Activated CD4-positive, alpha-beta T cell treated with anti-CD3 and anti-CD28 coated beads, Interleukin-2, amount 10 ng/mL, durations not matched to agents 7 days and 5 days (primary cell): Measurements from ENCODE around the gene TNFSF9. TPM values are rescaled to one million over a fixed set of nuclear protein-coding genes. Genes with fewer than 3 reads are reported as not detected.

Experiments used
- CTCF ChIA-PET: fragments of 350-600 bp; sonication (Branson Sonifier 250); formaldehyde crosslinking; loops from one replicate; lab custom pipeline; 2021; ENCODE audit warnings: antibody characterized with exemption; lab: Charles Lee
- POLR2A ChIA-PET: fragments of 350-600 bp; sonication (Branson Sonifier 250); formaldehyde crosslinking; loops from one replicate; lab custom pipeline; 2021; ENCODE audit warnings: antibody characterized with exemption; lab: Charles Lee
- DNase-seq: peaks from one replicate; pipeline ENCODE4 v3.0.0-alpha.2; 2020
- H3K27ac Mint-ChIP-seq: one replicate; pipeline ENCODE4 v1.8.0; 2021; ENCODE audit warnings: mild to moderate bottlenecking, moderate library complexity, mixed read lengths
- H3K27me3 Mint-ChIP-seq: one replicate; pipeline ENCODE4 v1.8.0; 2021; ENCODE audit warnings: mixed read lengths
- H3K36me3 Mint-ChIP-seq: one replicate; pipeline ENCODE4 v1.8.0; 2021; ENCODE audit warnings: low read depth, mixed read lengths
- H3K4me1 Mint-ChIP-seq: one replicate; pipeline ENCODE4 v1.8.0; 2021; ENCODE audit warnings: mixed read lengths
- H3K4me3 Mint-ChIP-seq: one replicate; pipeline ENCODE4 v1.8.0; 2021; ENCODE audit warnings: mild to moderate bottlenecking, moderate library complexity, mixed read lengths
- H3K9me3 Mint-ChIP-seq: one replicate; pipeline ENCODE4 v1.8.0; 2021; ENCODE audit warnings: mixed read lengths
- total RNA-seq, 2 experiments: library from RNA; stranded (reverse); gene quantifications; one replicate each; pipeline ENCODE4 v1.2.3, GENCODE V29; 2021

Gene TNFSF9
- total RNA-seq, 2 experiments from 2014 or later, result 1.1 to 1.5 TPM

DNA sequence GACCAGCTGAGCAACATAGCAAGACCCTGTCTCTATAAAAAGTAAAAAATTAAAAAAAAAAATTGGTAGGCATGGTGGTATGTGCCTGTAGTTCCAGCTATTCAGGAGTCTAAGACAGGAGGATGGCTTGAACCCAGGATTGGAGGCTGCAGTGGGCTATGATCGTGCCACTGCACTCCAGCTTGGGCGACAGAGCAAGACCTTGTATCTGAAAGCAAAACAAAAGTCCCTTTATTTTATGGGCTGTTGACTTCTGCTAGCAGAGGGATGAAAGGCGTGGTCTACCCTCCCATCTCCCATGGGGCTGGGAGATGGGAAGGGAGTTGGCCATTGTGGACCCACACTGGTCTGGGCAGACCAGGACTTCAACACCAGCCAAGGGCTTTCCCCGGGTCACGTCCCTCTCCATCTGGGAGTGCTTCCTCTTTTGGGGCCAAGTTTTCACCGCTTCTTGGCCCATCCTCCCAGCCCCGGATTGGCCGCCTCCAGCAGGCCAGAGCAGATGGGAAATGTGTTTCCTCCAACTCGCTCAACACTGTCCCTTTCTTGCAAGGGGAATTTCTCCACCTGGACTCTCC lies 2.2 kb upstream of the TNFSF9 start:
- ChIA-PET CTCF (interaction anchor here (0.6 kb wide), 1 partner anchor 48 kb away, joined by 3 read pairs; no protein-coding TSS in a partner anchor), POLR2A (interaction anchor here (0.7 kb wide), 1 partner anchor 250 kb away, joined by 8 read pairs; no protein-coding TSS in a partner anchor)
- H3K4me1 Mint-ChIP-seq, result peaks cover 32% of the 10 kb centered on the region
- DNase-seq, result no peak
- H3K27me3 Mint-ChIP-seq, result peaks cover 33% of the 10 kb centered on the region
- H3K9me3 Mint-ChIP-seq, result no peaks in the 10 kb centered on the region
- H3K4me3 Mint-ChIP-seq, result no peak overlapping the region
- H3K27ac Mint-ChIP-seq, result no peak overlapping the region
- H3K36me3 Mint-ChIP-seq, result no peaks in the 10 kb centered on the region

DNA sequence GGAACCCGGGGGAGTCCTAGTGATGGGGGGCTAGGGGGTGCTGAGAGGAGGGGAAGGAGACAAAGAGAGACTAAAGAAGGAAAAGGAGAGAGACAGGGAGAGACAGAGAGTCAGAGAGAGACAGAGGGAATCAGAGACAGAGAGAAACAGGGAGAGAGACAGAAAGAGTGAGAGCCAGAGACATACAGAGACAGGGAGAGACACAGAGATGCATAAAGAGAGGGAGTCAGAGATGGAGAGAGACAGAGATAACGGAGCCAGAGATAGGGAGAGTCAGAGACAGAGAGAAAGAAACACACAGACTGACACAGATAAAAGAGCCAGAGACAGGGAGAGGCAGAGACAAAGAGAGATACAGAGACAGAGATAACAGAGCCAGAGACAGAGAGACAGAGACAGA lies 1.5 kb upstream of the TNFSF9 start:
- Mint-ChIP-seq H3K36me3 (no peaks in the 10 kb centered on the region), H3K4me1 (peaks cover 36% of the 10 kb centered on the region), H3K27ac (no peak overlapping the region), H3K4me3 (no peak overlapping the region), H3K9me3 (no peaks in the 10 kb centered on the region), H3K27me3 (peaks cover 36% of the 10 kb centered on the region)
- no peak for DNase-seq
- POLR2A ChIA-PET, result no interaction called here
- CTCF ChIA-PET, result no interaction called here

GRCh38 chr19:6529937-6530385 lies 865 bp upstream of the TNFSF9 start:
- Mint-ChIP-seq H3K4me3 (peak overlapping the region; percentile 74), H3K27ac (no peak overlapping the region), H3K36me3 (no peaks in the 10 kb centered on the region), H3K4me1 (peaks cover 36% of the 10 kb centered on the region), H3K27me3 (peaks cover 38% of the 10 kb centered on the region), H3K9me3 (no peaks in the 10 kb centered on the region)
- ChIA-PET POLR2A (no interaction called here), CTCF (interaction anchor here (1.4 kb wide), 1 partner anchor 13 kb away, joined by 7 read pairs; no protein-coding TSS in a partner anchor)
- DNase-seq, result no peak

GRCh38 chr19:6531163-6531955 lies 533 bp downstream of the TNFSF9 start:
- ChIA-PET CTCF (interaction anchor here (1.4 kb wide), 1 partner anchor 15 kb away, joined by 7 read pairs; no protein-coding TSS in a partner anchor), POLR2A (no interaction called here)
- Mint-ChIP-seq H3K4me3 (peak overlapping the region; percentile 74), H3K9me3 (peaks cover 9% of the 10 kb centered on the region), H3K36me3 (peaks cover 8% of the 10 kb centered on the region), H3K27me3 (peaks cover 38% of the 10 kb centered on the region), H3K4me1 (peaks cover 46% of the 10 kb centered on the region), H3K27ac (peak overlapping the region; percentile 69)
- no peak for DNase-seq

GRCh38 chr19:6531956-6532243 lies 1.1 kb downstream of the TNFSF9 start:
- Mint-ChIP-seq H3K27ac (peak overlapping the region; percentile 69), H3K36me3 (peaks cover 8% of the 10 kb centered on the region), H3K4me1 (peaks cover 52% of the 10 kb centered on the region), H3K4me3 (peak overlapping the region; percentile 74), H3K27me3 (peaks cover 38% of the 10 kb centered on the region), H3K9me3 (peaks cover 9% of the 10 kb centered on the region)
- DNase-seq, result no peak
- ChIA-PET CTCF (interaction anchor here (0.5 kb wide), 1 partner anchor 11 kb away, joined by 7 read pairs; no protein-coding TSS in a partner anchor), POLR2A (no interaction called here)

GRCh38 chr19:6532244-6532999 lies 1.6 kb downstream of the TNFSF9 start:
- H3K4me3 Mint-ChIP-seq, result peak overlapping the region; percentile 74
- H3K36me3 Mint-ChIP-seq, result peaks cover 10% of the 10 kb centered on the region
- peak overlapping the region; percentile 69 for H3K27ac Mint-ChIP-seq
- peaks cover 9% of the 10 kb centered on the region for H3K9me3 Mint-ChIP-seq
- ChIA-PET CTCF (interaction anchor here (0.5 kb wide), 1 partner anchor 11 kb away, joined by 7 read pairs; no protein-coding TSS in a partner anchor), POLR2A (no interaction called here)
- H3K4me1 Mint-ChIP-seq, result peaks cover 57% of the 10 kb centered on the region
- peaks cover 38% of the 10 kb centered on the region for H3K27me3 Mint-ChIP-seq
- DNase-seq, result peak; percentile 23

DNA sequence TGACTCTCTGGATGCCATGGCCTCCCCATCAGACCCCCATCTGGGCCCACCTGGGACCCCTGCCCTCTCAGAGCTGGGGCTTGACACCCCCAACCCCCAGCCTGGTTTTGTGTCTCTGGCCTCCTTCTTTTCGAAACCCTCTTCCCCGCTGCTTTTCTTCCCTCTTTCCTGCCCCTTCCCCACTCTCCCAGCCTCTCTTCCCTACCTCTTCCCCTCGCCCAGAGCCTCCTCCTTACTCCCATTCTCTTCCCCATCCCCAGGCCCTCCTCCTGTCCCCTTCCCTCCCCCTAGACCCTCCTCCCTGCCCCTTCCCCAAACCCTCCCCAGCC lies 2.1 kb downstream of the TNFSF9 start:
- Mint-ChIP-seq H3K4me1 (peaks cover 60% of the 10 kb centered on the region), H3K9me3 (peaks cover 9% of the 10 kb centered on the region), H3K27ac (no peak overlapping the region), H3K4me3 (peak overlapping the region; percentile 74), H3K36me3 (peaks cover 10% of the 10 kb centered on the region), H3K27me3 (peaks cover 38% of the 10 kb centered on the region)
- POLR2A ChIA-PET, result no interaction called here
- CTCF ChIA-PET, result no interaction called here
- no peak for DNase-seq

DNA sequence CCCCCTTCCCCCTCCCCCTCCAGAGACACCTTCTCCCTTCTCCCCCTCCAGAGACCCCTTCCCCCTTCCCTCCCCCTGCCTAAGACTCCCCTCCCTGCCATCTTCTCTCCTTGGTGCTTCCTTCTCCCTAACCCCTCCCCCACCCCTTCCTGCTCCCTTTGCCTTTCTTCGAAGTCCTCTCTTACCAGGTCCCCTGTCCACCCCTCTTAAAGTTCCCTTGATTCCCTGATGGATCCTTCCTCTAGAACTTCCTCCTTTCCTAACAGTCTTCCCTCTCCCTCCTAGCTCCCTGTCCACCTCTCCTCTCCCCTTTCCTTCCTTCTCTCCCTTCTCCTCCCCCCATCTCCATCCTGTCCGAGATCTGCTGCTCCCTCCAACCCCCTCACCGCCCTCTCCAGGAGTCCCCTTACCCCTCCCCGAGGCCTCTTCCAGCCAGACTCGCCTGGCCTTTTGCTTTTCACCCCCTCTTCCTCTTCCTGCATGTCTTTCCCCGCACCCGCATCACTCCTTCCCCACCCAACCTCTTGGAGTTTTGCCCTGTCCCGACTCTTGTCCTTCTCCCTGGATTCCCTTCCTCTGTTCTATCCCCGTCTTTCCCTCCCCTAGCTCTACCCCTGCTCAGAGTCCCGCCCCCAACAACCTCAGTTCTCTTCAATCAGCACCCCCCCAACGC lies 3.1 kb downstream of the TNFSF9 start:
- CTCF ChIA-PET, result interaction anchor here (0.6 kb wide), 1 partner anchor 110 kb away, joined by 5 read pairs; no protein-coding TSS in a partner anchor
- H3K27ac Mint-ChIP-seq, result no peak overlapping the region
- H3K9me3 Mint-ChIP-seq, result peaks cover 9% of the 10 kb centered on the region
- H3K27me3 Mint-ChIP-seq, result peaks cover 38% of the 10 kb centered on the region
- peaks cover 10% of the 10 kb centered on the region for H3K36me3 Mint-ChIP-seq
- DNase-seq, result no peak
- POLR2A ChIA-PET, result no interaction called here
- no peak overlapping the region for H3K4me3 Mint-ChIP-seq
- H3K4me1 Mint-ChIP-seq, result peaks cover 61% of the 10 kb centered on the region

- ChIA-PET POLR2A (no interaction called here), CTCF (interaction anchor here (0.5 to 2.3 kb wide), 6 partner anchors 12 to 202 kb away, joined by 3 to 8 read pairs (median 4); no protein-coding TSS in a partner anchor)
- peaks cover 9% of the 10 kb centered on the region for H3K9me3 Mint-ChIP-seq
- peaks cover 34% of the 10 kb centered on the region for H3K27me3 Mint-ChIP-seq
- peaks cover 63% of the 10 kb centered on the region for H3K4me1 Mint-ChIP-seq
- no peak overlapping the region for H3K27ac Mint-ChIP-seq
- H3K4me3 Mint-ChIP-seq, result no peak overlapping the region
- no peak for DNase-seq
- H3K36me3 Mint-ChIP-seq, result peaks cover 10% of the 10 kb centered on the region
Measured at GRCh38 chr19:6534451-6535093, 3.7 kb downstream of the TNFSF9 start.

GRCh38 chr19:6535558-6536137 lies 4.8 kb downstream of the TNFSF9 start:
- peaks cover 52% of the 10 kb centered on the region for H3K4me1 Mint-ChIP-seq
- ChIA-PET CTCF (interaction anchor here (0.8 to 2.3 kb wide), 5 partner anchors 11 to 328 kb away, joined by 3 to 8 read pairs (median 3); no protein-coding TSS in a partner anchor), POLR2A (no interaction called here)
- DNase-seq, result no peak
- peaks cover 9% of the 10 kb centered on the region for H3K9me3 Mint-ChIP-seq
- peaks cover 23% of the 10 kb centered on the region for H3K27me3 Mint-ChIP-seq
- peak overlapping the region; percentile 77 for H3K27ac Mint-ChIP-seq
- no peak overlapping the region for H3K4me3 Mint-ChIP-seq
- peaks cover 10% of the 10 kb centered on the region for H3K36me3 Mint-ChIP-seq

DNA sequence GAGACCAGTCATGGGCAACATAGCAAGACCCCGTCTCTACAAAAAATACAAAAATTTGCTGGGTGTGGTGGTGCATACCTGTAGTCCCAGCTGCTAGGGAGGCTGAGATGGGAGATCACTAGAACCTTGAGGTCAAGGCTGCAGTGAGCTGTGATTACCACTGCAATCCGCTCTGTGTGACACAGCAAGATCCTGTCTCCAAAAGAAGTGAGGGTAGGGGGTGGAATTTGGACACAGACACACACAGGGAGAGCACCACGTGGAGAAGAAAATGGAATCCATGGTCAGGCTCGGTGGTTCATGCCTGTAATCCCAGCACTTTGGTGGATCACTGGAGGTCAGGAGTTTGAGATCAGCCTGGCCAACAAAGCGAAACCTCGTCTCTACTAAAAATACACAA lies 8.7 kb downstream of the TNFSF9 start:
- ChIA-PET POLR2A (no interaction called here), CTCF (interaction anchor here (1.1 kb wide), 1 partner anchor 17 kb away, joined by 3 read pairs; no protein-coding TSS in a partner anchor)
- no peak overlapping the region for H3K27ac Mint-ChIP-seq
- H3K36me3 Mint-ChIP-seq, result peaks cover 10% of the 10 kb centered on the region
- DNase-seq, result no peak
- peaks cover 9% of the 10 kb centered on the region for H3K9me3 Mint-ChIP-seq
- H3K27me3 Mint-ChIP-seq, result peaks cover under 1% of the 10 kb centered on the region
- peaks cover 28% of the 10 kb centered on the region for H3K4me1 Mint-ChIP-seq
- no peak overlapping the region for H3K4me3 Mint-ChIP-seq
